Ascending aorta (tissue), 2 donors: ENCODE data around the gene OR4K2. TPM values are rescaled to one million over a fixed set of nuclear protein-coding genes. Genes with fewer than 3 reads are reported as not detected.
"Not testable (repeated sequence)": the region's sequence is repeated elsewhere in the genome, so short reads cannot be mapped to it uniquely, and the experiment has no call there.

Source experiments
- DNase-seq, 2 donors: peaks; one replicate each; pipeline ENCODE4 v3.0.0-alpha.2; 2019; ENCODE audit warnings: low spot score in 2 of 2
- H3K27ac ChIP-seq, 2 donors: fragments of 200-600 bp; sonication (generic); one replicate each; pipeline ENCODE4 v1.5.1; 2016 to 2017; ENCODE audit warnings: mild to moderate bottlenecking in 1 of 2
- H3K27me3 ChIP-seq: fragments of 200-600 bp; sonication (generic); one replicate; pipeline ENCODE4 v1.5.1; 2017
- H3K36me3 ChIP-seq, 2 donors: fragments of 200-600 bp; sonication (generic); one replicate each; pipeline ENCODE4 v1.5.1; 2016
- H3K4me1 ChIP-seq, 2 donors: fragments of 200-600 bp; sonication (generic); one replicate each; pipeline ENCODE4 v1.5.1; 2016 to 2017; ENCODE audit warnings: mild to moderate bottlenecking in 1 of 2
- H3K4me3 ChIP-seq, 2 donors: fragments of 200-600 bp; sonication (generic); one replicate each; pipeline ENCODE4 v1.5.1; 2016 to 2017; ENCODE audit warnings: mild to moderate bottlenecking in 1 of 2
- H3K9me3 ChIP-seq, 2 donors: fragments of 200-600 bp; sonication (generic); one replicate each; pipeline ENCODE4 v1.5.1; 2016
- CTCF ChIP-seq, 3 experiments: fragments of 200-600 bp in 2 of 3; fragments of 450-650 bp in 1 of 3; sonication (generic) in 2 of 3; IDR thresholded peaks; one replicate each; pipeline ENCODE4 v1.5.1; 2016 to 2019; ENCODE audit warnings: antibody characterized with exemption in 3 of 3, mild to moderate bottlenecking in 1 of 3, moderate library complexity in 1 of 3
- intact Hi-C: fragments of 100-400 bp; cut with DNase I; formaldehyde crosslinking; loops from one replicate; pipeline ENCODE4 v1.15.1; 2023
- total RNA-seq: library from RNA; depleted of rRNA; stranded (reverse); fragments of >200 nt; gene quantifications from one replicate; pipeline ENCODE4 v1.1.0, GENCODE V29; 2016

Gene OR4K2
- not detected for total RNA-seq

DNA sequence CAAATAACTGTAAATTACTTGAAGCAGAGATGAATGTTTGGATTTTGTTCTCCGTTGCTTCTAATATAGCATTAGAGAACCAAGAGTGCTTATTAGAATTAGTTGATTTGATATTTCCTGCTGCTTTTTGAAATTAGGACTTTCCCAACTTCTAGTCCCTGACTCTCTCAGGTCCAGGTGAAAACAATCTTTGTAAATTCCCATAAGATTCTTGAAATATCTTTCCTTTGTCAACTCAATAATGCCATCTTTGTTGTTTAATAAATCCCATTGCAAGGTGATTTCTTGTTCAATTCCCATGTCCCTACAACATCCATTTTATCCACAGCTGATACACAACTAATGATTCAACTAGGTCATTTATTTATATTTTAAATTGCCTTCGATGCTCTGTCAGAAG, at the start of gene OR4K2:
Gene OR4K2, plus strand, starts transcription at position 301 of the 400 bp plus-strand sequence. CDS start 1,126 bp downstream, outside the sequence.
- H3K27me3 ChIP-seq: no peaks in the 10 kb centered on the region
- no peak for DNase-seq
- no peak within 1 kb of the TSS for H3K4me3 ChIP-seq
- no peaks in the 10 kb centered on the region for H3K36me3 ChIP-seq
- TF ChIP-seq CTCF (IDR thresholded peaks at IDR 0.05): no peak
- no peaks in the 10 kb centered on the region for H3K4me1 ChIP-seq
- H3K27ac ChIP-seq: no peak within 1 kb of the TSS
- intact Hi-C loops: no loop called here
- no peaks in the 10 kb centered on the region for H3K9me3 ChIP-seq

GRCh38 chr14:19827626-19828244, 47.2 kb upstream of the OR4K2 start:
- DNase-seq, intact Hi-C loops: not testable (repeated sequence)

DNA sequence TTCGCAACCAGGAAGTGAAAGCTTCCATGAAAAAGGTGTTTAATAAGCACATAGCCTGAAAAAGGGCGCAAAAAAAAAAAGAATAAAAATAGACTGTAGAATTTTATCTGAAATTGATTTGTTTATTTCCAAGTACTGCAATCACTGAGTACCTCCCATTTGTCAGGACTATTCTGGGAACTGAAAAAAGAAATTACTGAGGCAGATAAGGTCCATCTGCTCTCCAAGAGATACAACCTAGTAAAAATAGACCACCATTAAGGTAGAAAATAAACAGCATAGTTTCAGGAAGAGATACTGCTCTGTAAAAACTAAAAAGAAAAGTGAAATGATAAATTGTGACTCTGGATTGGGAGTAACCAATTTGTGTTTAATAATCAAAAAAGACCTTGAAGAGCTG, 46.6 kb upstream of the OR4K2 start:
- no peak overlapping the region for H3K27ac ChIP-seq
- no peaks in the 10 kb centered on the region for H3K9me3 ChIP-seq
- no peak for DNase-seq
- intact Hi-C loops: no loop called here
- H3K36me3 ChIP-seq: no peaks in the 10 kb centered on the region
- no peak for TF ChIP-seq CTCF (IDR thresholded peaks at IDR 0.05)
- H3K4me1 ChIP-seq: no peaks in the 10 kb centered on the region
- no peak overlapping the region for H3K4me3 ChIP-seq
- no peaks in the 10 kb centered on the region for H3K27me3 ChIP-seq

More at GRCh38 chr14:19827626-19828244, 47.2 kb upstream of the OR4K2 start:
- not testable (repeated sequence) for H3K36me3 ChIP-seq, H3K27me3 ChIP-seq, H3K27ac ChIP-seq, H3K9me3 ChIP-seq, H3K4me1 ChIP-seq, H3K4me3 ChIP-seq

DNA sequence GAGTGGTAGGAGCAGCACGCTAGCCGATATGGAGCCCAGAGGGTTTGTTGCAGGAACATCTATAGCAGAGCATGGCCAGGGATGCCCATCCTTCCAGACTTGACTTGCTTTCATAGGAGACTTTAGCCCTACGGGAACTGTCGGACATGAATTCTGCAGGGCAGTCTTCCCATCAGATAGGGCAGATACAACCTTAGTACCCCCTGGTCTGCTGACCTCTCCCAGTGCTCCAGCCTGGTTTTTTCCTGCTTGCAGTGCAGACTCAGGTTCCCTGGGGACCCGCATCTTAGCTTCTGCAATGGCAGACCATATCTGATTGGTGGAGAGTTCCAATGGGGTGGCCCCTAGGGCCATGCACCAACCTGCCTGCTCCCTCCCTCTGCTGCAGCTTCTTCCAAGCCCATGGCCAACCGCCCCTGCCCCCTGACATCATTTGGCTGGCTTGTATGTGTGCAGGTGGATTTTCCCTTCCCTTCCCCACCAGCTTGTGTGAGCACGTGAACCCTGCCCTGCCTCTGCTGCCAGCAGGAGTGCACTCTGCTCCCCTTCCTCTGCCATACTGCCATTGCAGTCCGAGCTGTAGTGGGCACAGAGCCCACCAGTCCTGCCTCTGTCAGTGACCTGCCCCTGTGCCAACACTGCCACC, 40.6 kb upstream of the OR4K2 start:
- DNase-seq, intact Hi-C loops, H3K27me3 ChIP-seq: not testable (repeated sequence)

DNA sequence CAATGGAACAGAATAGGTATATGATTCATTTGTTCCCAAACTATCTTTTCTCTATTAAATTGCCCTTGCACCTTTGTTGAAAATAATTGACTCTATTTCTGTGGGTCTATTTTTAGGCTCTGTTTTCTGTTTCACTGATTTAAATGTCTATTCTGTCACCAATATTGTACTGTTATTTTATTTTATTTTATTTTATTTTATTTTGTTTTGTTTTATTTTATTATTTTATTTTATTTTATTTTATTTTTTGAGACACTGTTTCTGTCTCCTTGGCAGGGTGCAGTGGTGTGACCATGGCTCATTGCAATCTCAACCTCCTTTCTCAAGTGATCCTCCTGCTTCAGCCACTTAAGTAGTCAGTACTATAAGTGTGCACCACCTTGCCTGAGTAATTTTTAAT, 36.5 kb upstream of the OR4K2 start:
- H3K27me3 ChIP-seq: no peaks in the 10 kb centered on the region
- no peak for DNase-seq
- no peaks in the 10 kb centered on the region for H3K4me1 ChIP-seq
- H3K4me3 ChIP-seq: no peak overlapping the region
- H3K9me3 ChIP-seq: no peaks in the 10 kb centered on the region
- intact Hi-C loops: no loop called here
- no peak for TF ChIP-seq CTCF (IDR thresholded peaks at IDR 0.05)
- no peaks in the 10 kb centered on the region for H3K36me3 ChIP-seq
- no peak overlapping the region for H3K27ac ChIP-seq

More for the DNA sequence above, 40.6 kb upstream of the OR4K2 start:
- H3K36me3 ChIP-seq, H3K27ac ChIP-seq, H3K4me3 ChIP-seq, H3K4me1 ChIP-seq, H3K9me3 ChIP-seq: not testable (repeated sequence)

DNA sequence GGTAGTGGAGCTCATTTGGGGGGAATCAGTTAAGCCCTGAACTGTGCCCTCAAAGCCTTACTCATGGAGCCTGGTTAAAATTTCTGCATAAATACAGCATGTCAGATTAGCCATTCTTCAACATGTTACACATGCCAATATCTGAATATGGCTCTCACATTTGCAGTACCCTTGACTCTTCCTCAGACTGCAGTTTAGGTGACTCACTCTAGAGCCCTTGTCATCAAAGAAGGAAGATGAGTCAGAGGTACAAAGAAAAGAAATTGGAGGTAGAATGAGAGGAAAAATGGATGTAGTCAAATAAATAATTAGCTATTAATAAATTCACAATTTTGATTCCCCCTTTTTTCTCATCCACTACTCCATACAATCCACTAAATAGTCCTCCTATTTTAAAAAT, 23.6 kb upstream of the OR4K2 start:
- no peak for TF ChIP-seq CTCF (IDR thresholded peaks at IDR 0.05)
- no peaks in the 10 kb centered on the region for H3K9me3 ChIP-seq
- H3K4me3 ChIP-seq: no peak overlapping the region
- H3K36me3 ChIP-seq: no peaks in the 10 kb centered on the region
- no peak overlapping the region for H3K27ac ChIP-seq
- H3K27me3 ChIP-seq: no peaks in the 10 kb centered on the region
- intact Hi-C loops: no loop called here
- no peaks in the 10 kb centered on the region for H3K4me1 ChIP-seq
- no peak for DNase-seq

GRCh38 chr14:19866061-19866669, 8.8 kb upstream of the OR4K2 start:
- H3K36me3 ChIP-seq, H3K27ac ChIP-seq, H3K9me3 ChIP-seq, H3K4me1 ChIP-seq, DNase-seq, intact Hi-C loops, H3K4me3 ChIP-seq, H3K27me3 ChIP-seq: not testable (repeated sequence)
